Measurements from ENCODE around the gene CCDC27. TPM values are rescaled to one million over a fixed set of nuclear protein-coding genes. Genes with fewer than 3 reads are reported as not detected.
A peak's percentile ranks its signal among the peaks of the same experiment; 100 is the strongest.

CCDC27 gene
- total RNA-seq, 4 donors from 2014 or later: not detected

GRCh38 chr1:3773572-3774275 is 21.5 kb downstream of the CCDC27 start:
- peak overlapping the region in 3 of 4 donors; percentile 76 to 89 (median 77) for H3K4me3 ChIP-seq
- peak overlapping the region; percentile 77 to 91 (median 84) for H3K27ac ChIP-seq (replicated peaks in 1 of 4)

GRCh38 chr1:3774276-3774945 is 22.2 kb downstream of the CCDC27 start:
- peak overlapping the region in 2 of 4 donors; percentile 79 to 89 for H3K27ac ChIP-seq (replicated peaks in 1 of 4)
- H3K4me1 ChIP-seq: peaks cover 36 to 58% (median 53%) of the 10 kb centered on the region in 4 donors
- 81% methylated on average over 11 of the region's 19 CpGs for whole genome bisulfite sequencing
- no peak for TF ChIP-seq POLR2A (IDR thresholded peaks at IDR 0.05; ENCODE audit: low read depth)
- no peak for TF ChIP-seq CTCF (IDR thresholded peaks at IDR 0.05)
- no peak for TF ChIP-seq EP300 (IDR thresholded peaks at IDR 0.05)
- TF ChIP-seq POLR2AphosphoS5 (IDR thresholded peaks at IDR 0.05): no peak
- H3K9me3 ChIP-seq: no peaks in the 10 kb centered on the region
- no peaks in the 10 kb centered on the region for H3K27me3 ChIP-seq
- peaks cover 6 to 19% (median 17%) of the 10 kb centered on the region in 4 donors for H3K36me3 ChIP-seq
- intact Hi-C loops (cut with DNase I): no loop called here
- no peak overlapping the region for H3K4me3 ChIP-seq
- DNase-seq (ENCODE audit: extremely low spot score): no peak

More at GRCh38 chr1:3773572-3774275, 21.5 kb downstream of the CCDC27 start:
- no peak for TF ChIP-seq CTCF (IDR thresholded peaks at IDR 0.05)
- no peak for TF ChIP-seq EP300 (IDR thresholded peaks at IDR 0.05)
- TF ChIP-seq POLR2A (IDR thresholded peaks at IDR 0.05; ENCODE audit: low read depth): no peak
- TF ChIP-seq POLR2AphosphoS5 (IDR thresholded peaks at IDR 0.05): no peak
- intact Hi-C loops (cut with DNase I): no loop called here
- Histone ChIP-seq H3K36me3 (peaks cover 0 to 13% (median 10%) of the 10 kb centered on the region in 4 donors), H3K4me1 (peaks cover 36 to 58% (median 53%) of the 10 kb centered on the region in 4 donors), H3K9me3 (no peaks in the 10 kb centered on the region), H3K27me3 (no peaks in the 10 kb centered on the region)
- 75% methylated on average over 9 of the region's 16 CpGs for WGBS
- DNase-seq (ENCODE audit: extremely low spot score): no peak

GRCh38 chr1:3774946-3775489 is 22.8 kb downstream of the CCDC27 start:
- 63% methylated on average over 9 of the region's 17 CpGs for WGBS
- TF ChIP-seq POLR2A (IDR thresholded peaks at IDR 0.05; ENCODE audit: low read depth) (no peak), CTCF (IDR thresholded peaks at IDR 0.05) (no peak), POLR2AphosphoS5 (IDR thresholded peaks at IDR 0.05) (no peak), EP300 (IDR thresholded peaks at IDR 0.05) (no peak)
- peaks cover 36 to 58% (median 53%) of the 10 kb centered on the region in 4 donors for H3K4me1 ChIP-seq
- H3K36me3 ChIP-seq: peaks cover 12 to 25% (median 23%) of the 10 kb centered on the region in 4 donors
- DNase-seq (ENCODE audit: extremely low spot score): no peak
- peak overlapping the region in 1 of 4 donors; percentile 14 for H3K27ac ChIP-seq (replicated peaks in 1 of 4)
- no peaks in the 10 kb centered on the region for H3K27me3 ChIP-seq
- intact Hi-C loops (cut with DNase I): no loop called here
- H3K4me3 ChIP-seq: no peak overlapping the region
- no peaks in the 10 kb centered on the region for H3K9me3 ChIP-seq

- Histone ChIP-seq H3K4me3 (no peak overlapping the region), H3K36me3 (peaks cover 17 to 31% (median 29%) of the 10 kb centered on the region in 4 donors), H3K9me3 (no peaks in the 10 kb centered on the region), H3K27ac (replicated peaks in 1 of 4) (no peak overlapping the region), H3K4me1 (peaks cover 36 to 55% (median 51%) of the 10 kb centered on the region in 4 donors), H3K27me3 (no peaks in the 10 kb centered on the region)
- TF ChIP-seq CTCF (IDR thresholded peaks at IDR 0.05) (no peak), POLR2AphosphoS5 (IDR thresholded peaks at IDR 0.05) (no peak), POLR2A (IDR thresholded peaks at IDR 0.05; ENCODE audit: low read depth) (no peak), EP300 (IDR thresholded peaks at IDR 0.05) (no peak)
- 55% methylated on average over 4 of the region's 27 CpGs for WGBS
- intact Hi-C loops (cut with DNase I): no loop called here
- no peak for DNase-seq (ENCODE audit: extremely low spot score)
Observed at GRCh38 chr1:3775490-3776230, 23.4 kb downstream of the CCDC27 start.

Data from esophagus muscularis mucosa (tissue), 4 donors.